ENCODE results near the gene TMEM50B.

TMEM50B gene

DNA sequence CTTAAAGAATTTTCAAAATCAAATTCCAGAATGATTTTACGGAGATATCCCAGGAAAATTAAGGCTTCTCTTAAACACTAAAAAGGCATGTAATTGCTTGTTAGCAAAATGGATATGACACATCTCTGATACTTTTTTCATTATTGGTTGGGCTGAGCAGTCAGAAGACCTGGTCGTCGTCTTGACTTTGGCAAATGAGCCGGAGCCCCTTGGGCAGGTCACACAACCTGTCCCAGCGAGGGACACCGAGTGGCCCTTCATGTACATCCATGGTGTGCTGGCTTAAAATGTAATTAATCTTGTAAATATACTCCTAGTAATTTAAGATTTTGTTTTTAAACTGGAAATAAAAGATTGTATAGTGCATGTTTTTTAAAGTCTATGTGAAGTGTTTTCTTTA is 42.6 kb downstream of the TMEM50B start:
- DNase-seq (ENCODE audit: extremely low read depth, low read depth) = no peak
- TF ChIP-seq, protein P1, sequence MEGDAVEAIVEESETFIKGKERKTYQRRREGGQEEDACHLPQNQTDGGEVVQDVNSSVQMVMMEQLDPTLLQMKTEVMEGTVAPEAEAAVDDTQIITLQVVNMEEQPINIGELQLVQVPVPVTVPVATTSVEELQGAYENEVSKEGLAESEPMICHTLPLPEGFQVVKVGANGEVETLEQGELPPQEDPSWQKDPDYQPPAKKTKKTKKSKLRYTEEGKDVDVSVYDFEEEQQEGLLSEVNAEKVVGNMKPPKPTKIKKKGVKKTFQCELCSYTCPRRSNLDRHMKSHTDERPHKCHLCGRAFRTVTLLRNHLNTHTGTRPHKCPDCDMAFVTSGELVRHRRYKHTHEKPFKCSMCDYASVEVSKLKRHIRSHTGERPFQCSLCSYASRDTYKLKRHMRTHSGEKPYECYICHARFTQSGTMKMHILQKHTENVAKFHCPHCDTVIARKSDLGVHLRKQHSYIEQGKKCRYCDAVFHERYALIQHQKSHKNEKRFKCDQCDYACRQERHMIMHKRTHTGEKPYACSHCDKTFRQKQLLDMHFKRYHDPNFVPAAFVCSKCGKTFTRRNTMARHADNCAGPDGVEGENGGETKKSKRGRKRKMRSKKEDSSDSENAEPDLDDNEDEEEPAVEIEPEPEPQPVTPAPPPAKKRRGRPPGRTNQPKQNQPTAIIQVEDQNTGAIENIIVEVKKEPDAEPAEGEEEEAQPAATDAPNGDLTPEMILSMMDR (IDR thresholded peaks at IDR 0.05; ENCODE audit: low read depth, low read length) = no peak

DNA sequence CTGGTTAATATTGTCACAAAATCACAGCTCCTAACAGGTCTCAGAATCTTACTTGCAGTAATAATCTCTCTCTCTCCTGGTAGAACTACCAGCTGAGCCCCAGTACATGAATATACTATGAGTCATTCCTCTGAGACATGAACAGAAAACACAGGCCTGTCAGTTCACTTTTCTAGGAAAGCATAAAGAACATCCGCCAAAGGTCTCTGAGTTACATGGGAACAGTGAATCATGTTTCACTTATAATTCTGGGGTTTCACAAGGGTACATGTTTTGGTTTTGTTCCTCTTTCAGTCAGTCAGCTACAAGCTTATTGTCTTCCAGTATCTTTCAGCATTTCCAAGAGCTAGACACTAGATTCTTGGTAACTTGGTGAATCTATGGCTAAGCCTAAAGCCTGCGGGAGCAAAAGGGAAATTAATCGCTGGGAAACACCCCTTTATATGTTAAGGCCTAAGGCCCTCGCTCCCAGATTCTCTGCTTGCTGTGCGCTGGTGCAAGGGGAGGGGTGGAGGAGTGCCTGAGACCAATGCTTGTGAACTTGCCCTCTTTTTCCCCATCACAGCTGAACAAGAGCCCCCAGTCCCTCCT is 44.9 kb downstream of the TMEM50B start:
- TF ChIP-seq, protein P1 (IDR thresholded peaks at IDR 0.05; ENCODE audit: low read depth, low read length) = no peak
- peak; percentile 61 for DNase-seq (ENCODE audit: extremely low read depth, low read depth)

DNA sequence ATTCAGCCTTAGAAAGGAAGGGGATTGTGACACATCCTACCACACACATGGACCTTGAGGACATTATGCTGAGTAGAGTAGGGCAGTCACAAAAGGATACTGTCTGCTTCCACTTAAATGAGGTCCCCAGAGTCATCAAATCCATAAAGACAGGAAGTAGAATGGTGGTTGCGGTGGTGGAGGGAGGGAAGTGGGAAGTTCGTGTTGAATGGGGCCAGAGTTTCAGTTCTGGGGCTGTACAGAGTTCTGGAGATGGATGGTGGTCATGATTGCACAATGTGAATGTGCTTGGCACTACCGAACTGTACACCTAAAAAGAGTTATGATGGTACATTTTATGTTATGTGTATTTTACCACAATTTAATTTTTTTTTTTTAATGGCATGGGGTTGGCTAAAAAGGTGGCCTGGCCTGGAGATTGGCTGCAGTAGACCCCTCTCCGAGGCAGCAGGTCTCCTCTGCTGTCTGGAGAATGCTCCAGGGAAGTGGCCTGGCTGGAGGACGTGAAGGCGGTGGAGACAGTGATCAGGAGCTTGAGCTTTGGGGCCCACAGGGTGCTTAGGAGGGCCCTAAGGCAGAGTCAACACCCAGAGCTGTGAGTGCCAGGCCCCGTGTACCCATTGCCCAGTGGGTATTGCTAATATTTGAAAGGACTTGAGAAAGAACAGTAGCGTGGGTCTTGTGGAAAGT is 46.2 kb downstream of the TMEM50B start:
- DNase-seq (ENCODE audit: extremely low read depth, low read depth) = no peak
- TF ChIP-seq, protein P1 (IDR thresholded peaks at IDR 0.05; ENCODE audit: low read depth, low read length) = no peak

DNA sequence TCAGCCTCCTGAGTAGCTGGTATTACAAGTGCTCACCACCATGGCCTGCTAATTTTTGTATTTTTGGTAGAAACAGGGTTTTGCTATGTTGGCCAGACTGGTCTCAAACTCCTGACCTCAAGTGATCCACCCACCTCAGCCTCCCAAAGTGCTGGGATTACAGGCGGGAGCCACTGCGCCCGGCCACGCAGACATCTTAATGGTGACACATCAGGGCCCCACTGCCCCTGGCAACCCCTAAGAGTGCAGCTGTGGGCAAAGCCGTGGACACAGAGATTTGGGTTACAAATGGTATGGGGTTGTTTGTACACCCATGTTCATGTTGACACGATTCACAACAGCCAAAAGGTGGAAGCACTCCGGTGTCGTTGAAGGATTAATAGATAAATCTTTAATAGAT is 46.8 kb downstream of the TMEM50B start:
- TF ChIP-seq, protein P1 (IDR thresholded peaks at IDR 0.05; ENCODE audit: low read depth, low read length) = no peak

DNA sequence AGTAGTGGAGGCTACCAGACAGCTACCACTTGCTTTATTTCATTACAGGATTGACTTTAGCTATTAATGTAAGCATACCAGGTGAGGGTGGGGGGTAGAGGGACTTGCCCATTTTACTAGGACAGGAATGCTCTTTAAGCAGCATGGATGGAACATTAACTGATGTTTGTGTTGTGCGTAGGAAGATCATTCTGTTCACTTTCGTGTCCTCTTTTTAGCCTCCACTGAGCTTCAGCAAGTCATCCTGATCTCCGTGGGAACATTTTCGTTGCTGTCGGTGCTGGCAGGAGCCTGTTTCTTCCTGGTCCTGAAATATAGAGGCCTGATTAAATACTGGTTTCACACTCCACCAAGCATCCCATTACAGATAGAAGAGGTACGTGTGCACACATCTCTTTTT is 47.3 kb downstream of the TMEM50B start:
- TF ChIP-seq, protein P1 (IDR thresholded peaks at IDR 0.05; ENCODE audit: low read depth, low read length) = no peak
- DNase-seq (ENCODE audit: extremely low read depth, low read depth) = no peak

More for the DNA sequence above, 46.8 kb downstream of the TMEM50B start:
- DNase-seq (ENCODE audit: extremely low read depth, low read depth) = no peak

DNA sequence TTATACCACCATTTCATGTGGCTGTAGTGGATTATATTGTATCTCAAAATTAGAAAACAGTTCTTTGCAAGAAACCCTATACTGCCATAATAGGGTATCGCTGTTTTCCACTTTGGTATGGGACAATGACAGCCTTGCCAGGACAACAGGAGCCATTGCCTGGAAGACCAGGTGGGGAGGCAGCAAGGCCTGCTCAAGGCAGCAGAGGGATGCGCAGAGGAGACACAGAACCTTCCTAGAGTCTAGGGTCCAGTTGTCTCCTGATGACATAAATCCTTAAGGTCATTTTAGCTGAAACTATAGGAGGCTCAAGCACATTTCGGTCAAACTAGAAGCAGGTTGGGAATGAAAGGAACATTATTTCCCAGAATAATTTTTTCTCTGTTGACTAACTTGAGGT is 48.9 kb downstream of the TMEM50B start:
- TF ChIP-seq, protein P1 (IDR thresholded peaks at IDR 0.05; ENCODE audit: low read depth, low read length) = no peak
- DNase-seq (ENCODE audit: extremely low read depth, low read depth) = no peak

DNA sequence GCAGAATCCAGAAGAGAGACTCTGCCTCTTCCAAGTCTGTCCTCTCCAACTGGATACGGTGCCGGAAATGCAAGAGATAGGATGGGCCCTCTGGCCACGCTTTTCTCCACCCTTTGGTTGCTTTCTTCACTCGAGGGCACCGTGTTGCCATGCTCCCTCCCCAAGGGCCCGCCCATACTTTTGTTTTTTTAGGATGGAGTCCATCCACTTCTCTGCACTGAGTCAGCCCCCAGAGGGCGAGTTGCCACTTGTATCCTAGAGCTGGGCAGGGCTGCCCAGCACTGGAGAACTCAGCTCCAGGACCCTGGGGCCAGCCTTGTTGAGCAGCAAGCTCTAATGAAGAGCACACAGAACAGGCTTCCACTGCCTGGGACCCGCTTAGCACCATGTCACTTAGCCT is 51.1 kb downstream of the TMEM50B start:
- TF ChIP-seq, protein P1 (IDR thresholded peaks at IDR 0.05; ENCODE audit: low read depth, low read length) = no peak
- no peak for DNase-seq (ENCODE audit: extremely low read depth, low read depth)

All from AG09319 (cell line).